IPS-NIHi11 (cell line): Measurements from ENCODE around the gene ARSD.
"Not testable (repeated sequence)": the region's sequence is repeated elsewhere in the genome, so short reads cannot be mapped to it uniquely, and the experiment has no call there.

Experiments used
- DNase-seq: peaks from one replicate; pipeline ENCODE4 v3.0.0; 2012; ENCODE audit warnings: mixed read lengths, low spot score

ARSD gene

GRCh38 chrX:2933125-2933900 is 4.2 kb upstream of the ARSD start:
- DNase-seq = no peak

- DNase-seq = peak; percentile 29
Measured at GRCh38 chrX:2931612-2932011, 2.5 kb upstream of the ARSD start.

GRCh38 chrX:2931155-2931554 is 2.0 kb upstream of the ARSD start:
- no peak for DNase-seq

GRCh38 chrX:2928191-2928582 is 952 bp downstream of the ARSD start:
- DNase-seq = peak; percentile 51

- DNase-seq = no peak
Measured at GRCh38 chrX:2926664-2927275, 2.4 kb downstream of the ARSD start.

GRCh38 chrX:2926255-2926654 is 2.9 kb downstream of the ARSD start:
- not testable (repeated sequence) for DNase-seq

GRCh38 chrX:2924151-2924550 is 5.0 kb downstream of the ARSD start:
- DNase-seq = no peak

GRCh38 chrX:2921750-2922149 is 7.4 kb downstream of the ARSD start:
- DNase-seq = no peak

GRCh38 chrX:2921193-2921592 is 7.9 kb downstream of the ARSD start:
- DNase-seq = no peak

GRCh38 chrX:2917767-2918166 is 11.4 kb downstream of the ARSD start:
- DNase-seq = no peak

GRCh38 chrX:2913118-2913517 is 16.0 kb downstream of the ARSD start:
- DNase-seq = no peak

- no peak for DNase-seq
Measured at GRCh38 chrX:2910109-2910508, 19.0 kb downstream of the ARSD start.

- DNase-seq = no peak
Measured at GRCh38 chrX:2908125-2908685, 20.9 kb downstream of the ARSD start.

- DNase-seq = no peak
Measured at GRCh38 chrX:2907295-2907694, 21.8 kb downstream of the ARSD start.

GRCh38 chrX:2903366-2903765 is 25.8 kb downstream of the ARSD start:
- no peak for DNase-seq

GRCh38 chrX:2902841-2903240 is 26.3 kb downstream of the ARSD start:
- no peak for DNase-seq

GRCh38 chrX:2901367-2902036 is 27.6 kb downstream of the ARSD start:
- DNase-seq = no peak

GRCh38 chrX:2898846-2899512 is 30.2 kb downstream of the ARSD start:
- no peak for DNase-seq

GRCh38 chrX:2897690-2898623 is 31.2 kb downstream of the ARSD start:
- DNase-seq = peak; percentile 14

- DNase-seq = no peak
Measured at GRCh38 chrX:2897311-2897689, 31.8 kb downstream of the ARSD start.

GRCh38 chrX:2894885-2895292 is 34.2 kb downstream of the ARSD start:
- no peak for DNase-seq
